HUES48 (cell line): Measurements from ENCODE around the gene CELSR2.

Source experiments
- H3K27ac ChIP-seq: one replicate; pipeline ENCODE4 v1.7.0; 2013; ENCODE audit warnings: low read depth, low read length, inconsistent platforms
- H3K27me3 ChIP-seq: 2 replicates; pipeline ENCODE4 v1.6.1; 2013; ENCODE audit warnings: mild to moderate bottlenecking, low read length; ENCODE audit not compliant: control insufficient read depth, insufficient read depth
- H3K36me3 ChIP-seq: 2 replicates; pipeline ENCODE4 v1.6.1; 2013; ENCODE audit warnings: low read length; ENCODE audit not compliant: control insufficient read depth, insufficient read depth
- H3K4me1 ChIP-seq: 2 replicates; pipeline ENCODE4 v1.6.1; 2013; ENCODE audit warnings: mild to moderate bottlenecking, low read length; ENCODE audit not compliant: control insufficient read depth, insufficient read depth
- H3K4me3 ChIP-seq: 2 replicates; pipeline ENCODE4 v1.5.1; 2013; ENCODE audit warnings: mild to moderate bottlenecking, low read depth, low read length
- H3K9ac ChIP-seq: 2 replicates; pipeline ENCODE4 v1.6.1; 2013; ENCODE audit warnings: mild to moderate bottlenecking, low read depth, low read length, moderate library complexity
- H3K9me3 ChIP-seq: 2 replicates; pipeline ENCODE4 v1.6.1; 2013; ENCODE audit warnings: low read length; ENCODE audit not compliant: control insufficient read depth, insufficient read depth

Gene CELSR2

DNA sequence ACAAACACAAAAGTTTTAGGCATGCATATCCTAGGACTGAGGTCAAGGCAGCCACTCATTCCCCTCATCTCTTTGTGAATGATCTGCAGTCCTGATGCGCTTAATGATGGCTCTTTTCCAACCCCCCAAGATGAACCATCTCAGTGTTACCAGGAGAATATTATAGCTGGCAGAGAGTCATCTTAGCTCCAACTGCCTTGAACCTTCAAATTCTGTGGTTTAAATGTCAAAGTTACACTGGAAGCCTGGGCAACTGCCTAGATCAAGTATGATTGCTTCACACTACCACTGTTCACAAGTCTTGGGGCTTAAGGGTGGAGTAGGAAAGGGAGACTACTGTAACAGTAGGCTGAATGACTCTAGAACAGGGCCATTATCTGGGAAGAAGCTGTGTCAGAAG is 65.5 kb downstream of the CELSR2 start:
- Histone ChIP-seq H3K36me3 (peaks cover 60% of the 10 kb centered on the region), H3K4me3 (no peak overlapping the region), H3K27ac (no peak overlapping the region), H3K9ac (no peak overlapping the region), H3K27me3 (no peaks in the 10 kb centered on the region), H3K4me1 (no peaks in the 10 kb centered on the region), H3K9me3 (no peaks in the 10 kb centered on the region)

DNA sequence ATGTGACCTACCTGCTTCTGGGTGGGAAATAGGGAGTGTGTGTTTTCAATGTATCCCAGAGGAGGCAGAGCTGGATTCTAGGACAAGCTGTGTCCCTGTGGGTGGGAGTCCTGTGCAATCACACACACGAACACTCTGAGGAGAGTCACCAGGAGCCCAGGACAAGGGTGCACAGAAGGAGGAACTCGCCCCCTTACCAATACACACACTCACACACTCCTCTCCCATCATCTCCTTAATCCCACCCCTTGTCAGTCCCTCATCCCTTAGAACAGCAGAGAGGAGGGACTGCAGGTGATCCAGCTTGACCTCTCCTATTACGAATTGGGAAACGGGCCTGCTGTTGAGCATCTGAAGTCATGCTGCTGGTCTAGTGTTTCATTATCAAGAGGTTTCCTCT is 65.9 kb downstream of the CELSR2 start:
- Histone ChIP-seq H3K27ac (no peak overlapping the region), H3K27me3 (no peaks in the 10 kb centered on the region), H3K9me3 (no peaks in the 10 kb centered on the region), H3K4me1 (no peaks in the 10 kb centered on the region), H3K36me3 (peaks cover 61% of the 10 kb centered on the region), H3K9ac (no peak overlapping the region), H3K4me3 (no peak overlapping the region)

DNA sequence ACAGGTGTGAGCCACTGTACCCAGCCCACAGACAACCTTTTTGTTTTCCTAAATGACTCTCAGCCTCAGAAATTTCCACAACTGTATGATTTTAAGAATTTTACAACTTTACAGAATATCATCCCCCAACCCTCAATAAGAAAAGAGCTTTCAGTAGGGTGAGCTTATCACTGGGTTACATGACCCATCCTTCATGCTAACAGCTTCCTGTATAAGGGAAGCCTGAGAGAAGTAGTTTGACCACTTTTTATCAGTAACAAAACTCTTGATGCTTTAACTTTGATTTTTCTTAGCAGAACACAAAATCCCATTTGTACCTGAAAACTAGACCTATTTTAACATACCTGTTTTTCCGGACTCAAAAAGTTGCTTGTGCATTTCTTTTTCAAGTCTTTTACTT is 67.2 kb downstream of the CELSR2 start:
- no peaks in the 10 kb centered on the region for H3K27me3 ChIP-seq
- no peak overlapping the region for H3K9ac ChIP-seq
- H3K4me1 ChIP-seq = no peaks in the 10 kb centered on the region
- H3K4me3 ChIP-seq = no peak overlapping the region
- no peaks in the 10 kb centered on the region for H3K9me3 ChIP-seq
- no peak overlapping the region for H3K27ac ChIP-seq
- H3K36me3 ChIP-seq = peaks cover 73% of the 10 kb centered on the region

DNA sequence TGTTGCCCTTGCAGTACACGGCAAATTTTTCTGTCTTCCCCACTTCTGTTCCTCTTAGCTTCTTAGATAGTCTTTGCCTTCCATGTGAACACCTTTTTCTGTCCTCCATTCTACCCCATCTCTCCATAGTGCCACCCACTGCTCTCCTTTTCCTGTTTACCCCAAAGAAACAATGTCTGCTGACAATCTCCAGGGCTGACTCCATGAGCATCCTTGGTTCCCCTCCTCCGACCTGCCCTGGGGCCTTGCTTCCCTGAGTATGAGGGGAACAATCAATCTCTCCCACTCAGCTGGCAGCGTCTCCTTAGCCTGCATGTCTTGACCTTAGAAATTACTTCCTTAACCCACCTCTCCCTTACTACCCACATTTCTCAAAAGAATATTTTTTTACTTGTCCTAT is 69.8 kb downstream of the CELSR2 start:
- Histone ChIP-seq H3K4me3 (no peak overlapping the region), H3K9ac (no peak overlapping the region), H3K27ac (no peak overlapping the region), H3K36me3 (peaks cover 82% of the 10 kb centered on the region), H3K4me1 (no peaks in the 10 kb centered on the region), H3K27me3 (no peaks in the 10 kb centered on the region), H3K9me3 (no peaks in the 10 kb centered on the region)

DNA sequence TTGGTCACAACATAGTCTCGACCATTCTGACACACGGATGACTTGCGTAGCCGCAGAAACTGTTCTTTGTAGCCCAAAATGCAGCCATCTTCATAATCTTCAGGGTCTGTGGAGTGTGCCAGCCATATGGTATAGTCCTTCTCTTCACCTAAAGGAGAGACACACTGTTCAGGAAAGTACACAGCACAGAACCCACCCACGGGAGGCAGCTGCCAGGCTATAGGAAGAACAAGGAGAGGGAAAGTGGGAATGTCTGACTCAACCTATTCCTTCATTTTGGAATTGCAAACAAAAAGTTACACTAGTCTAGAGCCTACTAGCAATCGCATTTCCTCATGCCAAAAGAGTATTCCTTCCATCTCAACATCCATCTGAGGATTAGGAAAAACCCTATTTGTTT is 73.6 kb downstream of the CELSR2 start:
- H3K9me3 ChIP-seq = no peaks in the 10 kb centered on the region
- no peak overlapping the region for H3K4me3 ChIP-seq
- no peak overlapping the region for H3K27ac ChIP-seq
- H3K36me3 ChIP-seq = peaks cover 79% of the 10 kb centered on the region
- no peaks in the 10 kb centered on the region for H3K27me3 ChIP-seq
- H3K4me1 ChIP-seq = no peaks in the 10 kb centered on the region
- H3K9ac ChIP-seq = no peak overlapping the region
